ENCODE data around the gene KCNA2.

- no peak for TF ChIP-seq CTCF (conservative IDR thresholded peaks at IDR 0.05)
- TF ChIP-seq ZFX (IDR thresholded peaks at IDR 0.05), result no peak
Measured at GRCh38 chr1:110601332-110601731, 4.8 kb downstream of the KCNA2 start.

Data from C4-2B (cell line).